HG03097 (cell line): ENCODE results near the gene CADM1.
A peak's percentile ranks its signal among the peaks of the same experiment; 100 is the strongest.

Experiments
- ATAC-seq: cut with Tn5 transposase; IDR thresholded peaks from one replicate; pipeline ENCODE4 v1.9.1; 2021; ENCODE audit not compliant: unreplicated experiment, low FRiP score

CADM1 gene

DNA sequence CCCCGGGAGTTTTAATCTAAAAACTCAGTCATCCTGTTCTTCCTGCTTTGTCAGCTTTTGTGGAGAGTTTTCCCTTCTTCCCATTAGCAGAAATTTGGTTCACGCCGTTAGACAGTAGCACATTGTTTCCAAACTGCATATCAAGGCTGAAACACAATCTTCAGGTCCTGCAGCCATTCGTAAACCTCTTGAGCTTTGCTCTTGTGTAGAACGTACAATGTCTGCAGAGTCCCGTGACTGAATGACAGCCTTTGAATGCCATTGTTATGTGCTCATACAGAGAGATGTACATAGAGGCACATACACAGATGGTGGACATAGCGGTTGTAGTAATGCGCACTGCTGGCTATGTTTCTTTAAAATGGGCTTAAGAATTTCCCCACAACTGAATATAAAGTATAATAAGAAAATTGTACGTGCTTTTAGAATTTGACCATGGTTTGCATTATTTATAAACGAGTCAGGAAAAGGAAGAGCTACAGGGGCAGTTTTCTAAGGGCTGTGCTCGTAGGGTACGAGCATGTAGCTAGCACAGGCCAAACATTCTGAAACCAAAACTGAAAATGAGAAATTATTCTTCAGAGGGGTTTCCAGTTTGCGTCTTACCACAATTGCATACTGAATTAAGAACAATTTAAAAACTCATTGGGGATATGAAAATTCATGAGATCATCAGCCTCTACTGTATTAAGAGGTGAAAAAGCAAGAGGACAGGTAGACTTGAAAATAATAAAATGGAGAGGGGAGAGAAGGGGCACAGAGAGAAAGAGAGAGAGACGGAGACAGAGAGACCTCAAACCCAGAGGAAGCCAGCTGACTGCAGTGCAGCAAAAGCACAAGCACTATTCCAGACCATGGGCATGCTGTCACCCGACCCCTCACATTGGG is 310.1 kb downstream of the CADM1 start:
- ATAC-seq: peak; percentile 56

DNA sequence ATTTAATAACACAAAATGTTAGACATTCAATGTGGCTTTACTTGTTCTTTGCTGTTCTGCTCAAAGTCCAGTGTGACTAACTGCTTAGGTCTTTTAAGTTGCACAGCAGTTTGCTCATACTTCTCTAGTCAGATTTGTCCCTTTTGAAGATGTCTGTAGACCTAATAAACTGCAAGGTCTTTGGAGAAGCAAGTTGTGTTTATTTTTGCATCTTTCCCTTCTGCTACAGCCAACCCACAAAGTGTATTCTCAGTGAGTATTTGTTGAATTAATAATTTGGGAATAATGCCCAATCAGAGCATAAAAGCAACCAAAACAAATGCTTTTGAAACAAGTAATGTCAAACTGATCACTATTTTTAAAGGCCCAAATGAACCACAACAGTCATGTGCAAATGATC is 312.5 kb downstream of the CADM1 start:
- ATAC-seq: no peak

DNA sequence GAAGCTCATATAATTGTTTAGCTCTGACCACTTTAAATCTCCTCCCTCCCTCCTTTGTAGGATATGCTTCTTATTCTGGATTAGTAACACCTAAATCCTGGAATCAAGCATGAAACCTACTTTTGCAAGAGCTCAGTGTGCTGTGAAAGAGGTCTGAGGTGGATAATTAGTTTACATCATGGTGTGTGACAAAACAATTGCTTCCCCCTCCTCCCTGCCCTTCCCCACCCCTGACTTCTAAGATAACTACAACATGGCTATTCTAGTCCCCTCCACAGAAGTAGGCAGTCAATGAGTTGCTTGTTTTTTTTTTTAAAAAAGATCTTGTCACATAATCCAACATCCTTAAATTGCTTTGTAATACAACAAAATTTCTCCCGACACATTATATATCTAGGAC is 314.0 kb downstream of the CADM1 start:
- ATAC-seq: no peak

DNA sequence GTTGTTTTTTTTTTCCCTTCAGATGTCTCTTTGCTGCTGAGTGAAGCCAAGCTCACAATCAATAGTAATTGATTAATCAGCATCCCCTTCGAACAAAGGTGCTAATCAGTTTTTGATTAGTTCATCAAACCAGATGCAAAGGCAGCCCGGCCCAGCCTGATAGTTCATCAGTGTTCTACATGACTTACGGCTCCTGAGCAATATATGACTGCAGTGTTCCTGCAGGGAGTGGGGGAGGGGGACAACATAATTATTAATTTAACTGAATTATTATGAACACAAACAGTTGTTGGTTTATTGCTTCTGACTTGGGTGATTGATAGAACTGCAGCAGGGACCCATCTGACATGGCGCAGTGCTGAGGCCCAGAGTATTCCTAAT is 315.3 kb downstream of the CADM1 start:
- ATAC-seq: no peak

DNA sequence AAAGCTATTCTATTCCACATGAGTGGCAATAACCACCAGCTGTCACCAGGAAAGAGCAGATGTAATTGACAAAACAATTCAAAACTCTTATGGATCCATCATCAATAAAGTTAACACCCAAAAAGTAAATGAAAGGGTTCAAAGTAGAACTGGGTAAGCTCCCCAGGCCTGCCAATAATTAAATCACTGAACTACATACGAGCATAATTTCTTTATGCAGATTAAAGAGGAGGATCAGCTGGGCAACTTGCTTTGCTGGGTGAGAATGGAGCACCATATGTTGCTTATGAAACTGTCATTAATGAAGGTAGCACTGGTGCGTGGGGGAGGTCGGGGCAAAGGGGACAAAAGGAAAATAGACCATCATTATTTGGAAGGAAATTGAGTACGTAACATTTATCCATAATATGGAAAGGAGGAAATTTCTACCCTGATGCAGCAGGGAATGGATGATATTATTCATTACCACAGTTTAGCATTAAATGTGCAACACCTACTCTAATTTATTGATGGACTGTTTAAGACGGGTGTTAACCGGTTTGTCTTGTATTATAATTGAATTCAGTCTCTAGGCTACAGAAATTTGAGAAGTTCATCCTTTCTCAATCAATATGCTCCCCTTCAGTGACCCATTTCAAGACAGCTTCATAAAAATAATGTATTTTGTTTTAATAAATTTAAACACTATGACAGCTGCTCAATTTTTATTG is 315.9 kb downstream of the CADM1 start:
- no peak for ATAC-seq

DNA sequence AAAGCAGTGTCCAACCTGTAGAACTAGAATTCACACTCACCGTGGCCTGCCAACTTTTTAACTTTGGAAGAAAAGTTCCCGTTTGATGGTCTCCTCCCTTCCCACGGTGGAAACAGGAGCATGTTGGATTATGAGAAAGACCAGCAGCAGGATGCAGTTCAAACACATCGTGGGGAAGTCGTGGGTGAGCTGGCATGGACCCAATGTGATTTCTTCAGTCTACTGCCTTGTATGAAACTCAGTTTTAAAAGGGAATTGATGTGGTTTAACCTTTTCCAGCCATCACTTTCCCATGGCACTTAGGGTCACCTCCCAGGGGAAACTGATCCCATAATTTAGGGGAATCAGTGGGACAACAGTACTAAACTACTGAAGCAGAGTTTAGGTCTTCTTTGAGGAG is 318.3 kb downstream of the CADM1 start:
- no peak for ATAC-seq

DNA sequence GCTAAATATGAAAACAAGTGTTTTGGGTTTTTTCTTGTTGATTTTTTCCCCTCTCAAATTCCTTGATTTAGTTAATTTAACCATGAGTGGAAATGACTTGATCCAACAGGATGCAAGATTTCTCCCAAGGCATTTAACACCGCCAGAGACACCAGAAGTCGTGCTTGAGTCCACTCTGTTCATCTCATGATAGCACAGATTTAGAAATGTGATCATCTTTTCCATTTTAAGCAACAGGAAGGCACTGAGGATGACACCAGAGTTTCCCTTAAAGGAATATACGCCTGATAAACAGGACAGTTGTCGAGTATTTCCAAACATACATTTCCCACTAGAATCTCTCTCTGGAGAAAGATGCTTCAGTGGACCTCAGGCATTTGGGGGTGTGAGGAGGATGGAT is 318.7 kb downstream of the CADM1 start:
- ATAC-seq: no peak

DNA sequence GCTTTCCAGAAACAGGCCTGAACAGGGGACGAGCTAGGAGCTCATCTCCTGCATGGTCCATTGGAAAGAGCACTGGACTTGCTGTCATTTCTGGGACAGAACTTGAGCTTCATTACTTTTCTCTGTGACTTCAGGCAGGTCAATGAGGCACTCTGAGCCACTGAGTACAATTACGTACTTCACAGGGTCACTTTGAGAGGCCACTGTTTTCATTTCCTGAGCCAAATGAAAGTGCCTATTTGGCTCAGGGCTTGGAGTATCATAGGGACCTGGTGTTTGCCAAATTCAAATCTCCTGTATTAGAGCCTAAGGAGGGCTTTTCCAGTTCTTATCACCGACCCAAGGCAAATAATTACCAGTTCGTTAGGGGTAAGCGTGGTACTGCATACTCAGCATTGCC is 319.3 kb downstream of the CADM1 start:
- no peak for ATAC-seq

DNA sequence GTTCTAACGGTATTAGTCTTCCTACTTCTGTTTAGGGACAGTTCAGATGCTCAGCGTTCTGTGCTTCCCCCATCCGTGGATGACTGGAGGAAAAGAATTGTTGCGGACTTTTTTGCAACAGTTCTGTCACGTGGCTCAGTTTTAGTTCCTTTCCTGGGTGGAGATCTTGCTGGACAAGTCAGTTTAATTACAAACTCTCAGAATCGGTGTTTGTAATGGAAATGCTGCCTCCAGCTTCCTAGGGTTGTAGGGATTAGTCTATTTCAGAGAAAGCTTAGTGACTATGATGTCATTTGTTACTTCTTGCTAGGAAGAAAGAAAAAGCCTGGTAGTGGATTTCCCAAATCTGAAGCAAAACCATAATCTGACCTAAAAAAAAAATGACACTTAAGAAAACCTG is 320.4 kb downstream of the CADM1 start:
- no peak for ATAC-seq

DNA sequence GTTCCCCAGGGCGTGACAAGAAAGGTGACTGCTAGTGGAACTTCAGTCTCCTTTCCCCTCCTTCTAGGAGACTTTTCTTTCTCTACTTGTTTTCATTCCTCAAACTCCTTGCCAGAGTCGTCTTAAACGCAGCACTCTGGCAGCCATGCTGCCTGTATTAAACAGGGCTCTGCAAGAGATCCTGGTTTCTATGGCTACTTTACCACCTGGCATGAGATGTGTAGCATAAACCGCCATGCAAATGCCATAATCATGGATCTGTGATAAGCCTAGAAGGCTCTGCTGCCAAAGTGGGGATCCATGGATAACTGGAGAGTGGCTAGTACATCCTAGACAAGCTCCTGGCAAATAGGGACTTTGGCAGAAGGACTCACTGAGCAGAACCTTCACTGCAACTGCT is 321.1 kb downstream of the CADM1 start:
- ATAC-seq: no peak

DNA sequence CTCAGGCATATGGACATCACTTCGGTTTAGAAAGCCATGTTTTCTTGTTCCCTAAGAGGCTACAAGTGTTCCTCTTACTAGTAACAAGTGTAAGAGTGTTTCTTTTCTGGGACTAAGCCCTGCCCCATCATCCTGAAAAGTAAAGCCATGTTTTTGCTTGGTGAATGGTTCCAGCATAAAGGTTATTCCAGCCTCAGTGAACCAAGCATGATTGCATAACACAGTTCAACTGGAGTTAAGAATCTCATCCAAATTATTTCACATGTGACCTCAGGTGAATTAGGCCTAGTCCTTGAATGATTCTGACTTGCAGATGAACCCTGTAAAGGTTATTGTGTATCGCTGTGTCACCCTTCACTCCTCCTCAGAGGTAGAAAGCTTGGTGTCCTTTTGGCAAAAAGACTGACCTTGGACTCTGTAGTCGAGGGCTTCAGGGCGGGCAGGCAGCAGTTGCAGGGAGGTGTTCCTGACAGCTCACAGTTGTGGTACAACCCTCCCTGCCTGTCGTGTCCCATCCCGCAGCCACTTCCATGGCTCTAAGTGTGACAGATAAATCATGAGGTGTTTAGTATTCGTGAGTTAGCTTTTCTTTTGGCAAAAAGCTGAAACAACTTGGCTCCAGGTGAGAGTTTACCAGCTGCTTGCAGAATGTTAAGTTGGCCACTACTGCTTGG is 321.8 kb downstream of the CADM1 start:
- ATAC-seq: no peak

DNA sequence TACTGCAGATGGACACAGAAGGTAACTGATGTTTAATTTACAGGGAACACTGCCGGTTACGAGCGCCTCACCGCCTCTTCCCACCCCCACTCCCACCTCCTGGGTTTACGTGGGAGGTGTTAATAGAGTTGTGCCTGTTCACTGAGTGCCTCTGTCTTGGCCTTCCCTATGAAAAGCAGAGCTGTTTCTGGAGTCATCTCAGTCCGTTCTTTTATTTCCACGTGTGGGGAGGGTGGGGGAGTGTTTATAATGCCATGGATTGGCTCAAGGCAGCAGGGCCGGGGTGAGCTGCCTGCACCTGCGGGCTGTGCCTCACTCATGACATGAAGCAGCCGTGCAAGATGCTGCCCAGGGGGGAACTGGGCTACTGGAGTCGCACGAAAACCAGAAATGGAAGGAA is 322.7 kb downstream of the CADM1 start:
- ATAC-seq: no peak

DNA sequence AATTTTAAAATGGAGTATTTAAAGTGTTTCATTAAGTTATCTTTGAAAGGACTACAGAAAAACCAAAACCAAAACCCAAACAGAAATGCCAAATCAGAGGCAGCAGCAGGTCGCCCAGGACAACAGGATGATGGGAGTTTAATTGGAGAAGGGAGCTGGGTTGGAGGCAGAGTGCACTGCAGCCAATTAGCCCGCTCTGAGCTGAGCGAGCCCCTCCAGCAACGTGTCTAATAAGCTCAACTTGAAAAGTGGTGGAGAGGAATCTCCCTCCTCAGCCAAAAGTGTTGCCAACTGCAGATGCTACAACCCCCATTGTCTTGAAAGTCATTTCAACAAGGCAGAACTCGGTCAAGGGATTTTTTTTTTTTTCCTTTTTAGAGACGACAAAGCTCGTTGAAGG is 323.9 kb downstream of the CADM1 start:
- ATAC-seq: no peak

DNA sequence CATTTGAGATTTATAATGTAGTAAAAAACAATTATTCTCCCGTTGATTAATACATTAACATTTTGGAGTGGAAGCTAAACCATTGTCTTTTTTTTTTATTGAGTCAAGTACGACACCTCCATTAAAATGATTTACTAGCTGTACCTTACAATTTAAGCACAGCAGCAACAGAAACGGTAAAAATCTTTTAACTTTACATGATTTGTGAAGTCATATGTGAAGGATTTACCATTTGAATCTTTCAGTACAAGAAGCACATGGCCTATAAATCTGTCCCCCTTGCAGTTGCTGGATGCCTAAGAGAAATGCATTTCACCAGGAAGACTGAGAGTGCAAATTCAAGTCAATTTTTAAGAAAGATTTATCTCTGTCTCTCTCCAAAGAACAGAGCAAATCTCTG is 324.6 kb downstream of the CADM1 start:
- ATAC-seq: no peak

DNA sequence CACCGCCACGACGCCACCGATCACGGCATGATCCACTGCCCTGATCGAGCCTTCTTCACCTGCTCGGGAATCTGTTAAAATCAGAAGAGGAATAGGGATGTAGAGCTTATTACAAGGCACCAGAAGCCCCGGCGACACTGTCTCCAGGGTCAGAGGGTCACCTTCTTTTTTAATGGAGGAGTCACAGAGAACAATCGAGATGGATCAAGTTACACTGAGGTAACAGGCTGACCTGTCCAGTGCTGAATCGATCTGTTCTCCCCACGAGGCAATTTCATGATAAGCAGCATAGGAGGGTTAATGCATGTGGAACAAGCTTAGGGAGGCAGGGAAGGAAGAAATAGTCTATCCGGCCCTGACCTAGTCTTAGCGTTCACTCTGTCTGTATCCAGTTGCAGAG is 325.5 kb downstream of the CADM1 start:
- no peak for ATAC-seq

DNA sequence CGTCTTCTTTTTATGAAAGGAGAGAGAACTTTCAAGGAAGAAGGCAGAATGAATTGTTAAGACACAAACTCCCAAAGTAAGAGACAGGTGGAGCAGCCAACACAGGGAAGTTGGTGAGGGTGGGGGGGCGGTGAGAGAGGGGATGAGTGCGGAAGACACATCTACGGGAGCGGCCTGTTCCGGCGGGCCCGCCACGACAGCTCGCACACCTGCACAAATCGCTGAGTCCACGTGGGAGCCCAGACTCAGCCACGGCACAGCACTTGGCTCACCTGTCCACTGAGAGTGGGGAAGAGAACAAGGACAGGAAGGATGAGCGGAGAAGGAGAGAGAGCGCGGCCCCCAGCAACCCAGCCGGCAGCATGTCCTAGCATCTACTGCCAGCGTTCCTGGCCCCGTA is 331.1 kb downstream of the CADM1 start:
- no peak for ATAC-seq

DNA sequence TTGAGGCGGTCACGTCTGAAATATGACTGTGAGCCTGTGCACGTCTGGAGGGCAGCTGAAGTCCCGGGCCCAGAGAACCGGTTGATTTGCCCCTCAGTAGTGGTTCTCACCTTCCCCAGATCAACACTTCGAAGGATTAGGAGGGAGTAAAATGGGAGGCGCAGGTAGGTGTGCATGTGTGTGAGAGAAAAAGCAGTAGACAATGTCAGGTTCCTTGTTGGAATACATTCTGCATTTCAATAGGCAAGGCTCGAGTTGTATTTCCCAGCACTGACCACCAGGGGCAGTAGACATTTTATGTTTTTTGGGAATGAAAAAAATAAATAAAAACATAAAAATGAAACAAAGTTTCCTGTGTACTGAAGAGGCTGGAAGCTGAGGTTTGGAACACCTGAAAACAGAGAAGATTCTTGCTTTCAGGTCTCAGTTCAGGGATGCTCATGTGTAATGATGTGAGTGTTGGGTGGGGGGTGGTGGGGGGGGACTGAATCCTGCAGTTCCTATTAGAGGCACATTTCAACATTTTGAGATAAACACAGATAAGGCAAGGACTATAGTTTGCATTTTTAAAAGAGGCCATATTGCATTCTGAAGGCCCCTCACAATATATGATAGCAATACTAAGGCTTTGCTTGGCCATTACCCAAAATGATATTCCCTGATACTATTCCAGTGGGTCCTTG is 333.9 kb downstream of the CADM1 start:
- no peak for ATAC-seq

DNA sequence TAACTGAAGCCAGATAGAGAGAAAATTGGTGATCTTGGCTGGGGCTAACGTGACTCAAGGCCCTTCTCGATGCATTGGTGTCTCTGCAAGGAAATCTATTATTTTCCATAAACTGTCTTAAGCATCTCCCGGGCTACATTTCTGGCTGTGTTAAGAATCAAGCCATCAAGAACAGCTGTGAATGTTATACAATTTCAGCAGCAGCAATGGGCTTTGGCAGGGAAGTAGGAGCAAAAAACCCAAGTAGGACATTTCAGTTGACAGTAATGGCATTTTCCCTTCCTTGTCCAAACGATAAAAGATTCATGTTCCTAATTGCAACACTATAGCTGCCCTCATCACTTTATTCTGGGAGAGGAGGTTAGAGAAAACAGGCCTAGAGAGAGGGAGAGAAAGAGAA is 335.0 kb downstream of the CADM1 start:
- ATAC-seq: no peak

DNA sequence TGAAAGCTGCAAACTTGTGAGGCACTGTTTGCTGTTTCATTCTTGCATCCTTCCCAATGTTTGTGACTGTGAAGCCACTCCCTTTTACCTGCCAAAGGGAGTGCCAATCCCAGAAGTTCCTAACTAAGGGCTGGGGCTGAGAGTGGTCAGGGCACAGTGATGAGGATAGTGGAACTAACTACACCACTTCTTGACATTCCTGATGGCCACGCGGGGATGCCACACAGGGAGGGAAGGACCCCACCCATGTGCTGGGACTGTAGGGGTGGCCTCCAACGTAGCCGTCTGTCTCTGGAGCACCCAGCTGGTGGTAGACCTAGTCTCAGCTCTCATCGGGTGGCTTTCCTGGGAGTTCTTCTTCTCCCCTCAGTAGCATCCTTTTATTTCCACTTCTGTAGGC is 335.5 kb downstream of the CADM1 start:
- ATAC-seq: no peak

DNA sequence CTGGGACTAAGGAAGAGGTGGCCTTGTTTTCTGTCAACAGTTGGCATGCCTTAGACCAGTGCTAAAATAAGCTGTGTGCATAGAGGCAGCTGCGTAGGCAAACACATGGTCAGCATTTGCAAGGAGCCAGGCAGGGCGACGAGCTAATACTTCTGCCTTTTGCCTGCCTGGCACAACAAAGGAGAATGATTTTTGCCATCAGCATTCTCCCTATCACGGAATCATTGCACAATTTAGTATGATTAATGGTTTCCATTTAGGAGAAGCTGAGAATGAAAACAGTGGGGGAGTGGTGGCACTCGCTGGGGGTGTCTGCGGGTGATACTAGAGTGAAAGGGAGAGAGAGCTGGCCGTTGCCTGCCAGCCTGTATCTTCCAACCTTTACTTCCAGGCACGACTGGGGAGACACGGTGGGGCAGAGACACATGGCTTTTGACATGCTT is 336.0 kb downstream of the CADM1 start:
- ATAC-seq: no peak

DNA sequence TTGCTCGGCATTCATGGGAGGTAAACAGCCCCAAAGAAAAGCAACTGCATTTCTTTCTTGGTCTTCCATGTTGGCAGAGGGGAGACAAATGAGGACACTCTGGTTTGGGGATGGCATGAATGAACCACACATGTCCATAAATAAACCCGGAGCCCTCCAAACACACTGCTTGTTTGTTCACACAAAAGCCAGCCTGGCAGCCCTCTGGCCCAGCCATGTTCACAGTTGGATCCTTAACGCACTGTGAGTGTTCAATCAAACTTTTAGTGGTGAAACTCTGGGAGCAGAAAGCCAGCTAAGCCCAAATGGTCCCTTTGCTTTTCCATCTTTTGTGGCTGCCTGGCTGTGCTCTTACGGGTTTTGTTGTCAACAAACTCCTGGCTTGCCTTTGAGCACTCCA is 336.8 kb downstream of the CADM1 start:
- ATAC-seq: no peak
